Neural crest cell (in vitro differentiated cells): ENCODE measurements around the gene FLRT2. TPM values are rescaled to one million over a fixed set of nuclear protein-coding genes. Genes with fewer than 3 reads are reported as not detected.

ENCODE experiments used
- DNase-seq: peaks from one replicate; pipeline ENCODE4 v3.0.0; 2021; ENCODE audit warnings: low read depth, mixed read lengths, low spot score
- H3K27ac Mint-ChIP-seq: one replicate; pipeline ENCODE4 v1.8.0; 2021; ENCODE audit warnings: mild to moderate bottlenecking, mixed read lengths; ENCODE audit not compliant: unreplicated experiment
- H3K27me3 Mint-ChIP-seq: 2 replicates; pipeline ENCODE4 v1.8.0; 2021; ENCODE audit warnings: low read depth, mild to moderate bottlenecking, mixed read lengths
- H3K36me3 Mint-ChIP-seq: 2 replicates; pipeline ENCODE4 v1.8.0; 2021; ENCODE audit warnings: low read depth, mild to moderate bottlenecking, mixed read lengths
- H3K4me1 Mint-ChIP-seq: 2 replicates; pipeline ENCODE4 v1.8.0; 2021; ENCODE audit warnings: mixed read lengths
- H3K4me3 Mint-ChIP-seq: one replicate; pipeline ENCODE4 v1.8.0; 2021; ENCODE audit warnings: mild to moderate bottlenecking, mixed read lengths
- H3K9me3 Mint-ChIP-seq: 2 replicates; pipeline ENCODE4 v1.8.0; 2021; ENCODE audit warnings: mixed read lengths
- total RNA-seq: library from RNA; stranded (reverse); gene quantifications from 2 replicates; pipeline ENCODE4 v1.2.1, GENCODE V29; 2021
- TF ChIP-seq, protein P1 (sequence below): fragments of 200-600 bp; sonication (generic); conservative IDR thresholded peaks from 2 replicates; pipeline ENCODE4 v1.5.0; 2021; ENCODE audit warnings: antibody characterized with exemption, mild to moderate bottlenecking

The FLRT2 gene
- total RNA-seq, 1 donor from 2014 or later, result 13.5 TPM

- DNase-seq, result no peak
- Mint-ChIP-seq H3K9me3 (no peaks in the 10 kb centered on the region), H3K4me3 (no peak overlapping the region), H3K36me3 (no peaks in the 10 kb centered on the region), H3K4me1 (peaks cover 45% of the 10 kb centered on the region), H3K27me3 (peaks cover 46% of the 10 kb centered on the region), H3K27ac (no peak overlapping the region)
- TF ChIP-seq, protein P1, sequence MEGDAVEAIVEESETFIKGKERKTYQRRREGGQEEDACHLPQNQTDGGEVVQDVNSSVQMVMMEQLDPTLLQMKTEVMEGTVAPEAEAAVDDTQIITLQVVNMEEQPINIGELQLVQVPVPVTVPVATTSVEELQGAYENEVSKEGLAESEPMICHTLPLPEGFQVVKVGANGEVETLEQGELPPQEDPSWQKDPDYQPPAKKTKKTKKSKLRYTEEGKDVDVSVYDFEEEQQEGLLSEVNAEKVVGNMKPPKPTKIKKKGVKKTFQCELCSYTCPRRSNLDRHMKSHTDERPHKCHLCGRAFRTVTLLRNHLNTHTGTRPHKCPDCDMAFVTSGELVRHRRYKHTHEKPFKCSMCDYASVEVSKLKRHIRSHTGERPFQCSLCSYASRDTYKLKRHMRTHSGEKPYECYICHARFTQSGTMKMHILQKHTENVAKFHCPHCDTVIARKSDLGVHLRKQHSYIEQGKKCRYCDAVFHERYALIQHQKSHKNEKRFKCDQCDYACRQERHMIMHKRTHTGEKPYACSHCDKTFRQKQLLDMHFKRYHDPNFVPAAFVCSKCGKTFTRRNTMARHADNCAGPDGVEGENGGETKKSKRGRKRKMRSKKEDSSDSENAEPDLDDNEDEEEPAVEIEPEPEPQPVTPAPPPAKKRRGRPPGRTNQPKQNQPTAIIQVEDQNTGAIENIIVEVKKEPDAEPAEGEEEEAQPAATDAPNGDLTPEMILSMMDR, result no peak
These were observed 2.9 kb upstream of the FLRT2 start for GRCh38 chr14:85527006-85527405.

DNA sequence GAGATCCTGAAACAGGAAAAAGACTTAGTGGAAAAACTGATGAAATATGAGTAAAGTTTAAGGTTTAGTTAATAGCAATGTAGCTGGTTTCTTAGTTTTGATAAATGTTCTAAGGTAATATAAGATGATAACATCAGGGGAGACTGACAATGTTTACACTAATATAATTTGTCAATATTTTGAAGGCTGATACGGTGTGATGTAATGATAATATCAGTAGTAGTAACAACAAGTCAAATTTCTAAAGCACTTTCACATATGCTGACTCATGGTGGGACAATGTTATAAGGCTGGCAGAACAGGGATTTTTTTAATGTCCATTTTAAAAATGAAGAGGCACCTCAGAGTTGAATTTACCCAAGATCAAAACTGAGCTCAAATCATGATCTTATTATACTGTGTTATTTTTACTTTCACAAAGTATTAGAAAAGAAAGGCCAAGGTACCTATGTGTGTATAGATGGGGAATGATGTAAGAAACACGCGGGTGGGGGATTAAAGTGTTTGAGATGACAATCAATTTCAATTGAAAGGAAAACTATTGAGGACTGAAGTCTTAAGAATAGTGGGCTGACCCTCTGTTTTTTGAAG is 2.4 kb upstream of the FLRT2 start:
- H3K27ac Mint-ChIP-seq, result no peak overlapping the region
- H3K27me3 Mint-ChIP-seq, result peaks cover 51% of the 10 kb centered on the region
- peak overlapping the region; percentile 58 for H3K4me3 Mint-ChIP-seq

DNA sequence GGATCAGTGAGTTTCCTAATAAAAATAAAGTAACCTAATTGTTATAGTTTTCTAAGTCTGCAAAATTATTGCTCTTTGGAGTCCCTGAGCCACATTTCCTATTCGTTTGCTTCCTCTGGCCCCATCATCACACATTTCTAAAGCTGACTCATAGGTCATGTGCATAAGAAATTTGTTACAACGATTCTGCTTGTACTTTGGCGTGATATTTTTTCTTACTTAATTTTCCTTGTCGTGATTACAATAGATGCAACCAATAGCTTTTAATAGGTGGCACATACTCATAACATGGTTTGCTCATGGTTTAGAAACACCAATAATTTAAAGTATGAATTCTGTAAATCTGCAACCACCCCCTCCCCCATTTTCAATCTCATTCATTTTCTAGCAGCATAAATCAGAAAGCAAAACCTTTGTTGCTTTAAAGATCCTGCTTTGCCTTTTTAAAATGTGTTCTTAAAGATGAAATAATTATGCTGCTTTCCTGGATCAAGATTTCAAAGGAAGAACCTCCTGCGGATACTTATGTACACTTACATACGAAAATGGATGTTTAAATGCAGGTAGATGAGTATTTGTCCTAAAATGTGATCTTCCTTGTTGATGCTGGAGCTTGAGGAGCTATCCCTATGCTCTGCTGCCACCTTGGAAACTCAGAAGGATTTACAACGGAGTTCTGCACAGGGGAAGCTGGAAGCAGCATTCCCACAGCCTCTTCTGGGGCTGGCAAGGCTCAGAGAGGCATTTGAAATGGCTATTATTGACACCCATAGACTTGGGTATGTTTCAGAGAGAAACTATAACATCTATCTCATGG is 1.7 kb upstream of the FLRT2 start:
- peak; percentile 20 for DNase-seq
- H3K9me3 Mint-ChIP-seq, result no peaks in the 10 kb centered on the region
- H3K4me1 Mint-ChIP-seq, result peaks cover 55% of the 10 kb centered on the region

More for the DNA sequence above, 2.4 kb upstream of the FLRT2 start:
- no peaks in the 10 kb centered on the region for H3K36me3 Mint-ChIP-seq
- H3K4me1 Mint-ChIP-seq, result peaks cover 50% of the 10 kb centered on the region
- TF ChIP-seq, protein P1, result no peak
- DNase-seq, result no peak
- no peaks in the 10 kb centered on the region for H3K9me3 Mint-ChIP-seq

GRCh38 chr14:85528897-85529631 is 880 bp upstream of the FLRT2 start:
- peak; percentile 5 for DNase-seq
- Mint-ChIP-seq H3K36me3 (no peaks in the 10 kb centered on the region), H3K4me1 (peaks cover 57% of the 10 kb centered on the region), H3K27ac (peak overlapping the region; percentile 75), H3K9me3 (no peaks in the 10 kb centered on the region), H3K27me3 (peaks cover 61% of the 10 kb centered on the region), H3K4me3 (peak overlapping the region; percentile 94)
- TF ChIP-seq, protein P1, result peak; percentile 8

More for the DNA sequence above, 1.7 kb upstream of the FLRT2 start:
- TF ChIP-seq, protein P1, result peak; percentile 63
- Mint-ChIP-seq H3K27me3 (peaks cover 57% of the 10 kb centered on the region), H3K27ac (no peak overlapping the region), H3K4me3 (peak overlapping the region; percentile 94), H3K36me3 (no peaks in the 10 kb centered on the region)

GRCh38 chr14:85530626-85531025 is 682 bp downstream of the FLRT2 start:
- TF ChIP-seq, protein P1, result no peak
- Mint-ChIP-seq H3K36me3 (no peaks in the 10 kb centered on the region), H3K27ac (no peak overlapping the region), H3K4me1 (peaks cover 71% of the 10 kb centered on the region), H3K27me3 (peaks cover 76% of the 10 kb centered on the region), H3K4me3 (peak overlapping the region; percentile 94), H3K9me3 (no peaks in the 10 kb centered on the region)
- DNase-seq, result no peak
